GM19395 (cell line): ENCODE results near the gene DIP2A.

Experiments
- ATAC-seq: cut with Tn5 transposase; IDR thresholded peaks from one replicate; pipeline ENCODE4 v1.9.1; 2021; ENCODE audit warnings: mild to moderate bottlenecking, moderate library complexity; ENCODE audit not compliant: unreplicated experiment

Gene DIP2A

GRCh38 chr21:46552865-46553379 lies 94.2 kb downstream of the DIP2A start:
- no peak for ATAC-seq

GRCh38 chr21:46553993-46554392 lies 95.3 kb downstream of the DIP2A start:
- ATAC-seq, result no peak

- no peak for ATAC-seq
Measured at GRCh38 chr21:46554431-46555224, 95.9 kb downstream of the DIP2A start.

- ATAC-seq, result no peak
Measured at GRCh38 chr21:46555225-46555617, 96.5 kb downstream of the DIP2A start.

- ATAC-seq, result no peak
Measured at GRCh38 chr21:46555678-46556077, 97.0 kb downstream of the DIP2A start.

GRCh38 chr21:46556802-46557201 lies 98.1 kb downstream of the DIP2A start:
- ATAC-seq, result no peak

- ATAC-seq, result no peak
Measured at GRCh38 chr21:46557469-46557868, 98.8 kb downstream of the DIP2A start.

- no peak for ATAC-seq
Measured at GRCh38 chr21:46557919-46558392, 99.3 kb downstream of the DIP2A start.

- peak; percentile 58 for ATAC-seq
Measured at GRCh38 chr21:46559291-46559983, 100.7 kb downstream of the DIP2A start.

GRCh38 chr21:46560568-46561444 lies 102.1 kb downstream of the DIP2A start:
- ATAC-seq, result no peak

- ATAC-seq, result no peak
Measured at GRCh38 chr21:46561445-46562090, 102.9 kb downstream of the DIP2A start.

- no peak for ATAC-seq
Measured at GRCh38 chr21:46562472-46562871, 103.8 kb downstream of the DIP2A start.

GRCh38 chr21:46562964-46563607 lies 104.4 kb downstream of the DIP2A start:
- no peak for ATAC-seq

GRCh38 chr21:46564391-46564790 lies 105.7 kb downstream of the DIP2A start:
- ATAC-seq, result no peak

GRCh38 chr21:46567348-46567747 lies 108.7 kb downstream of the DIP2A start:
- no peak for ATAC-seq

GRCh38 chr21:46568562-46568961 lies 109.9 kb downstream of the DIP2A start:
- ATAC-seq, result no peak

- ATAC-seq, result no peak
Measured at GRCh38 chr21:46569081-46569480, 110.4 kb downstream of the DIP2A start.

- ATAC-seq, result no peak
Measured at GRCh38 chr21:46570119-46570518, 111.4 kb downstream of the DIP2A start.

- no peak for ATAC-seq
Measured at GRCh38 chr21:46570631-46571030, 111.9 kb downstream of the DIP2A start.

GRCh38 chr21:46572850-46573249 lies 114.2 kb downstream of the DIP2A start:
- no peak for ATAC-seq
